HepG2 (cell line): Measurements from ENCODE around the gene VAX1. TPM values are rescaled to one million over a fixed set of nuclear protein-coding genes. Genes with fewer than 3 reads are reported as not detected.

Source experiments
- ATAC-seq: fragments of 200-7000 bp; cut with Tn5 transposase; 3 replicates; pipeline ENCODE4 v1.9.1; 2020; ENCODE audit warnings: mild to moderate bottlenecking, moderate library complexity
- BruUV-seq: library from RNA; stranded (reverse); fragments of 400-500 nt; replicated peaks from 2 replicates; lab custom pipeline; 2021; lab: Mats Ljungman, UMichigan
- CTCF ChIA-PET: fragments of 300-600 bp; formaldehyde crosslinking; extraction: SDS; loops from one replicate; lab custom pipeline; 2021; ENCODE audit warnings: low total read pairs, inconsistent platforms, low intra/inter-chr PET ratio; lab: Yijun Ruan, JAX
- POLR2A ChIA-PET: fragments of 350-600 bp; sonication (Branson Sonifier 250); formaldehyde crosslinking; loops from one replicate; lab custom pipeline; 2020; ENCODE audit warnings: antibody characterized with exemption, inconsistent platforms; lab: Yijun Ruan, JAX
- DNase-seq: peaks from one replicate; pipeline ENCODE4 v3.0.0-alpha.2; 2015; ENCODE audit warnings: low spot score
- FAIRE-seq: peaks from 3 replicates; lab custom pipeline; 2011; peaks lifted over from hg19 to GRCh38; lab: Jason Lieb, UNC
- H2AFZ ChIP-seq: one replicate; pipeline ENCODE4 v1.6.1; 2011; ENCODE audit warnings: low read length, inconsistent platforms
- H3K27ac ChIP-seq: fragments of 300-600 bp; 3 replicates; pipeline ENCODE4 v1.8.0; 2011; ENCODE audit warnings: mixed run types, mild to moderate bottlenecking, mixed read lengths, low read length, inconsistent platforms; ENCODE audit not compliant: insufficient read depth; ENCODE audit errors: extremely low read length
- H3K27me3 ChIP-seq, 2 experiments: fragments of 200-600 bp in 1 of 2; 2 replicates in 1 of 2; 3 replicates in 1 of 2; pipeline versions ENCODE4 v1.6.0 to v1.8.0; 2011; ENCODE audit warnings: low read length in 2 of 2, mild to moderate bottlenecking in 2 of 2, moderate library complexity in 2 of 2, inconsistent platforms in 1 of 2; ENCODE audit not compliant: insufficient read depth in 2 of 2, control insufficient read depth in 1 of 2
- H3K36me3 ChIP-seq, 2 experiments: fragments of 200-600 bp in 1 of 2; replicated peaks in 1 of 2; 2 replicates in 1 of 2; 3 replicates in 1 of 2; pipeline versions ENCODE4 v1.5.1 to v1.8.0; 2011; ENCODE audit warnings: low read length in 2 of 2, inconsistent platforms in 1 of 2; ENCODE audit not compliant: insufficient read depth in 2 of 2, control insufficient read depth in 1 of 2
- H3K4me1 ChIP-seq: 2 replicates; pipeline ENCODE4 v1.5.1; 2012; ENCODE audit warnings: low read length, inconsistent platforms; ENCODE audit not compliant: insufficient read depth
- H3K4me2 ChIP-seq: 2 replicates; pipeline ENCODE4 v1.6.0; 2011; ENCODE audit warnings: low read depth, low read length, inconsistent platforms
- H3K4me3 ChIP-seq, 3 experiments: fragments of 200-600 bp in 1 of 3; sonication (generic), shearing (Covaris generic) in 1 of 3; replicated peaks in 1 of 3; 2 replicates each; pipeline ENCODE4 v1.5.1; 2011 to 2016; ENCODE audit warnings: low read length in 3 of 3, inconsistent platforms in 2 of 3, low read depth in 2 of 3, mild to moderate bottlenecking in 2 of 3, control low read depth in 1 of 3, mixed read lengths in 1 of 3; ENCODE audit not compliant: insufficient read depth in 1 of 3
- H3K79me2 ChIP-seq: one replicate; pipeline ENCODE4 v1.6.1; 2011; ENCODE audit warnings: low read length, inconsistent platforms; ENCODE audit not compliant: insufficient read depth
- H3K9ac ChIP-seq: 2 replicates; pipeline ENCODE4 v1.6.0; 2011; ENCODE audit warnings: mild to moderate bottlenecking, low read depth, low read length, inconsistent platforms; ENCODE audit not compliant: insufficient read depth
- H3K9me3 ChIP-seq: 2 replicates; pipeline ENCODE4 v1.5.1; 2012; ENCODE audit warnings: mild to moderate bottlenecking, low read length
- H4K20me1 ChIP-seq: 2 replicates; pipeline ENCODE4 v1.6.0; 2011; ENCODE audit warnings: inconsistent platforms, mild to moderate bottlenecking, low read length, moderate library complexity; ENCODE audit not compliant: insufficient read depth
- HES4 ChIP-seq: sonication (generic); formaldehyde crosslinking; IDR thresholded peaks from 2 replicates; pipeline ENCODE4 v1.9.0; 2021; ENCODE audit warnings: mild to moderate bottlenecking, missing genetic modification reagents, borderline replicate concordance
- JUND ChIP-seq: sonication (generic); formaldehyde crosslinking; IDR thresholded peaks from 2 replicates; pipeline ENCODE4 v1.8.0; 2022; ENCODE audit warnings: mild to moderate bottlenecking, missing genetic modification reagents
- KMT2B ChIP-seq: IDR thresholded peaks from 2 replicates; pipeline ENCODE4 v1.6.1; 2016; ENCODE audit warnings: missing genetic modification reagents, missing compliant biosample characterization
- PRDM15 ChIP-seq: sonication (generic); formaldehyde crosslinking; IDR thresholded peaks from 2 replicates; pipeline ENCODE4 v1.4.0; 2020; ENCODE audit warnings: missing genetic modification reagents
- ZNF331 ChIP-seq: sonication (generic); formaldehyde crosslinking; IDR thresholded peaks from 2 replicates; pipeline ENCODE4 v1.4.0; 2020; ENCODE audit warnings: missing genetic modification reagents
- ZNF510 ChIP-seq: sonication (generic); formaldehyde crosslinking; IDR thresholded peaks from 2 replicates; pipeline ENCODE4 v1.4.0; 2020; ENCODE audit warnings: low read depth, mild to moderate bottlenecking, missing genetic modification reagents
- ZNF740 ChIP-seq: sonication (generic); formaldehyde crosslinking; IDR thresholded peaks from 2 replicates; pipeline ENCODE4 v1.4.0; 2020; ENCODE audit warnings: missing genetic modification reagents
- WGBS: methylation state at CpG from one replicate; pipeline ENCODE4 v1.1.6; 2017; ENCODE audit warnings: low lambda C conversion rate; 5-methylcytosine and 5-hydroxymethylcytosine counted together
- in situ Hi-C: cut with HindIII; loops from 2 replicates; pipeline ENCODE4 v1.10.0; 2017; ENCODE audit warnings: low pct_unique_long_range_greater_than_20kb; ENCODE audit not compliant: extremely low pct_ligation_motif_present
- intact Hi-C: fragments of 100-400 bp; cut with micrococcal nuclease; formaldehyde crosslinking; loops from one replicate; pipeline ENCODE4 v1.10.0; 2022; ENCODE audit not compliant: unreplicated experiment
- polyA plus RNA-seq, 8 experiments: library from polyadenylated mRNA; depleted of rRNA in 3 of 8; stranded (reverse) in 7 of 8; unstranded in 1 of 8; fragments of >200 nt; fragmentation: Illumina TruSeq in 4 of 8; extraction: Trizol in 4 of 8; gene quantifications; 2 replicates each; pipeline versions ENCODE4 v1.2.1 to v1.2.3, GENCODE V29; 2011 to 2016; ENCODE audit warnings: low read depth in 4 of 8, missing spikeins in 1 of 8, mixed read lengths in 1 of 8; ENCODE audit not compliant: insufficient read depth in 1 of 8
- total RNA-seq, 5 experiments: library from RNA; depleted of rRNA; stranded (reverse); fragments of >200 nt; fragmentation: Illumina TruSeq; extraction: Trizol; gene quantifications; 2 replicates each; pipeline ENCODE4 v1.2.3, GENCODE V29; 2016; ENCODE audit warnings: low read depth in 1 of 5
- TF ChIP-seq, protein P1 (sequence below): sonication (generic); formaldehyde crosslinking; IDR thresholded peaks from 2 replicates; pipeline ENCODE4 v1.4.0; 2020; ENCODE audit warnings: mild to moderate bottlenecking, missing genetic modification reagents, borderline replicate concordance

VAX1 gene
- total and polyA plus RNA-seq, 2 of the 13 experiments (the other 11 are each of a cell fraction or from before 2014, with no cell fraction given): not detected

GRCh38 chr10:117145019-117145418, 6.9 kb upstream of the VAX1 start:
- Histone ChIP-seq H3K36me3 (no peaks in the 10 kb centered on the region), H3K27me3 (peaks cover 0 to 3% of the 10 kb centered on the region in 2 experiments; a peak in 1 of 5 replicates)
- peak; percentile 99 for TF ChIP-seq ZNF331 (CRISPR knock-in tag)
- TF ChIP-seq ZNF510 (CRISPR knock-in tag): no peak
- TF ChIP-seq, all 625 proteins: peak for 1
- DNase-seq (no peak), FAIRE-seq (no peak), ATAC-seq (no peak)
- Histone ChIP-seq H3K9me3 (peaks cover 10% of the 10 kb centered on the region), H3K4me3 (no peak overlapping the region), H3K4me1 (no peaks in the 10 kb centered on the region), H2AFZ (no peak overlapping the region), H4K20me1 (no peaks in the 10 kb centered on the region), H3K27ac (no peak overlapping the region), H3K4me2 (no peak overlapping the region), H3K79me2 (no peaks in the 10 kb centered on the region), H3K9ac (no peak overlapping the region)
- intact Hi-C loops: no loop called here
- CTCF ChIA-PET: no interaction called here
- POLR2A ChIA-PET: no interaction called here
- WGBS: 3% methylated on average over 4 of the region's 4 CpGs
- in situ Hi-C loops: no loop called here
- BruUV-seq: no TSS peak

DNA sequence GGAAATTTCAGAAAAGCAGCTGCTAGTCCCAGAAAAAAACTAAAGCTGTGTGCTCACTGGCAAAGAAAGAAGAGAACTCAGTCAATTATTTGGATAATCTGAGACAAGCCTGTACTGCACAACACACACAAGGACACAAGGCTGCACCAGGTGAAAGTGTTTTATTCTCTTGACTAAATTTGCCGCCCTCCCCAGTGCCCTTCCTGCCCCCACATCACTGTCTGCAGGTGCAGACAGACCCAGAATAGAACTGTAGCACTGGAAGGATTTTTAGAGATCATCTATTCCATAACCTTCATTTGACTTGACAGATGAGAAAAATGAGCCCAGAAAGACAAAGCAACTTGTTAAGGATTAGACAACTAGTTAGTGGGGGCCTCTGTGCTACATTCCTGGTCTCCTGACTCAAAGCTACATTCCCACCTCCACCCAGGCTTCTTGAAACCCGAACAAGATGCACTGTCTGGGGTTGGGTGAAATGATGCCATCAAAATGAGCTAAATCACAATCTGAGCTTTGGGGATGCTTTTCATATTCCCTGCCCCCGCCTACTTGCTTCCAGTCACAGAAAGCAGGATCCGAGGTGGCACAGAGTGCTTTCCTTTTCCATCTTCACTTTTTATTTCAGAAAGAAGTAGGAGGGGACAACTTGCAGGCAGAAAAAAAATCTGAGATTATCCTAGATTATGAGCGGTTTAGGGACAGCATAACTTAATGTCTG, 5.2 kb upstream of the VAX1 start:
- POLR2A ChIA-PET: no interaction called here
- Histone ChIP-seq H3K27me3 (peaks cover under 1 to 13% of the 10 kb centered on the region in 2 experiments; a peak in 3 of 5 replicates), H3K36me3 (no peaks in the 10 kb centered on the region), H3K9ac (no peak overlapping the region), H3K9me3 (peaks cover 10% of the 10 kb centered on the region), H3K4me1 (no peaks in the 10 kb centered on the region), H4K20me1 (no peaks in the 10 kb centered on the region), H3K27ac (no peak overlapping the region), H3K79me2 (no peaks in the 10 kb centered on the region), H2AFZ (no peak overlapping the region), H3K4me3 (no peak overlapping the region), H3K4me2 (no peak overlapping the region)
- no peak for ATAC-seq
- no peak for FAIRE-seq
- BruUV-seq: no TSS peak
- in situ Hi-C loops (no loop called here), intact Hi-C loops (no loop called here)
- no peak for DNase-seq
- CTCF ChIA-PET: no interaction called here
- WGBS: 5% methylated on average over 5 of the region's 5 CpGs
- TF ChIP-seq KMT2B (CRISPR knock-in tag): no peak
- no peak for TF ChIP-seq PRDM15 (CRISPR knock-in tag)
- TF ChIP-seq, protein P1, sequence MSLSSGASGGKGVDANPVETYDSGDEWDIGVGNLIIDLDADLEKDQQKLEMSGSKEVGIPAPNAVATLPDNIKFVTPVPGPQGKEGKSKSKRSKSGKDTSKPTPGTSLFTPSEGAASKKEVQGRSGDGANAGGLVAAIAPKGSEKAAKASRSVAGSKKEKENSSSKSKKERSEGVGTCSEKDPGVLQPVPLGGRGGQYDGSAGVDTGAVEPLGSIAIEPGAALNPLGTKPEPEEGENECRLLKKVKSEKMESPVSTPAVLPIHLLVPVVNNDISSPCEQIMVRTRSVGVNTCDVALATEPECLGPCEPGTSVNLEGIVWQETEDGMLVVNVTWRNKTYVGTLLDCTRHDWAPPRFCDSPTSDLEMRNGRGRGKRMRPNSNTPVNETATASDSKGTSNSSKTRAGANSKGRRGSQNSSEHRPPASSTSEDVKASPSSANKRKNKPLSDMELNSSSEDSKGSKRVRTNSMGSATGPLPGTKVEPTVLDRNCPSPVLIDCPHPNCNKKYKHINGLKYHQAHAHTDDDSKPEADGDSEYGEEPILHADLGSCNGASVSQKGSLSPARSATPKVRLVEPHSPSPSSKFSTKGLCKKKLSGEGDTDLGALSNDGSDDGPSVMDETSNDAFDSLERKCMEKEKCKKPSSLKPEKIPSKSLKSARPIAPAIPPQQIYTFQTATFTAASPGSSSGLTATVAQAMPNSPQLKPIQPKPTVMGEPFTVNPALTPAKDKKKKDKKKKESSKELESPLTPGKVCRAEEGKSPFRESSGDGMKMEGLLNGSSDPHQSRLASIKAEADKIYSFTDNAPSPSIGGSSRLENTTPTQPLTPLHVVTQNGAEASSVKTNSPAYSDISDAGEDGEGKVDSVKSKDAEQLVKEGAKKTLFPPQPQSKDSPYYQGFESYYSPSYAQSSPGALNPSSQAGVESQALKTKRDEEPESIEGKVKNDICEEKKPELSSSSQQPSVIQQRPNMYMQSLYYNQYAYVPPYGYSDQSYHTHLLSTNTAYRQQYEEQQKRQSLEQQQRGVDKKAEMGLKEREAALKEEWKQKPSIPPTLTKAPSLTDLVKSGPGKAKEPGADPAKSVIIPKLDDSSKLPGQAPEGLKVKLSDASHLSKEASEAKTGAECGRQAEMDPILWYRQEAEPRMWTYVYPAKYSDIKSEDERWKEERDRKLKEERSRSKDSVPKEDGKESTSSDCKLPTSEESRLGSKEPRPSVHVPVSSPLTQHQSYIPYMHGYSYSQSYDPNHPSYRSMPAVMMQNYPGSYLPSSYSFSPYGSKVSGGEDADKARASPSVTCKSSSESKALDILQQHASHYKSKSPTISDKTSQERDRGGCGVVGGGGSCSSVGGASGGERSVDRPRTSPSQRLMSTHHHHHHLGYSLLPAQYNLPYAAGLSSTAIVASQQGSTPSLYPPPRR: no peak
- TF ChIP-seq HES4 (CRISPR knock-in tag): no peak
- TF ChIP-seq ZNF740 (CRISPR knock-in tag): no peak
- no peak for TF ChIP-seq JUND (CRISPR knock-in tag)
